ENCODE results near the gene VCX3B.
"Not testable (repeated sequence)": the region's sequence is repeated elsewhere in the genome, so short reads cannot be mapped to it uniquely, and the experiment has no call there.

Gene VCX3B

GRCh38 chrX:8464530-8464929 is at the start of gene VCX3B:
Gene VCX3B (plus strand): TSS chrX:8464830. CDS start chrX:8465451, 621 bp downstream.
- not testable (repeated sequence) for DNase-seq

GRCh38 chrX:8418301-8418700 is 46.3 kb upstream of the VCX3B start:
- no peak for DNase-seq

GRCh38 chrX:8424912-8425311 is 39.7 kb upstream of the VCX3B start:
- DNase-seq, result no peak

- no peak for DNase-seq
Measured at GRCh38 chrX:8429692-8430249, 34.9 kb upstream of the VCX3B start.

GRCh38 chrX:8430444-8430843 is 34.2 kb upstream of the VCX3B start:
- no peak for DNase-seq

- DNase-seq, result no peak
Measured at GRCh38 chrX:8432396-8432795, 32.2 kb upstream of the VCX3B start.

- no peak for DNase-seq
Measured at GRCh38 chrX:8433109-8434062, 31.2 kb upstream of the VCX3B start.

- DNase-seq, result no peak
Measured at GRCh38 chrX:8447368-8447767, 17.3 kb upstream of the VCX3B start.

- not testable (repeated sequence) for DNase-seq
Measured at GRCh38 chrX:8452343-8452742, 12.3 kb upstream of the VCX3B start.

- DNase-seq, result no peak
Measured at GRCh38 chrX:8453611-8454010, 11.0 kb upstream of the VCX3B start.

- DNase-seq, result no peak
Measured at GRCh38 chrX:8455557-8455956, 9.1 kb upstream of the VCX3B start.

GRCh38 chrX:8462488-8462887 is 2.1 kb upstream of the VCX3B start:
- no peak for DNase-seq

GRCh38 chrX:8484360-8484949 is 19.8 kb downstream of the VCX3B start:
- no peak for DNase-seq

- DNase-seq, result not testable (repeated sequence)
Measured at GRCh38 chrX:8495036-8495435, 30.4 kb downstream of the VCX3B start.

- no peak for DNase-seq
Measured at GRCh38 chrX:8500203-8500602, 35.6 kb downstream of the VCX3B start.

GRCh38 chrX:8502101-8502500 is 37.5 kb downstream of the VCX3B start:
- DNase-seq, result not testable (repeated sequence)

GRCh38 chrX:8504451-8504850 is 39.8 kb downstream of the VCX3B start:
- no peak for DNase-seq
